Measurements from ENCODE around the gene H2AZ1.
"Not testable (repeated sequence)": the region's sequence is repeated elsewhere in the genome, so short reads cannot be mapped to it uniquely, and the experiment has no call there.

Gene H2AZ1

GRCh38 chr4:99949999-99950912, at the start of gene H2AZ1:
H2AZ1 (minus strand) TSS chr4:99950275; CDS start chr4:99950170, 105 bp downstream.
- DNase-seq (ENCODE audit: low read depth in 2 of 2, low spot score in 1 of 2), result peak; percentile 92 to 95

DNA sequence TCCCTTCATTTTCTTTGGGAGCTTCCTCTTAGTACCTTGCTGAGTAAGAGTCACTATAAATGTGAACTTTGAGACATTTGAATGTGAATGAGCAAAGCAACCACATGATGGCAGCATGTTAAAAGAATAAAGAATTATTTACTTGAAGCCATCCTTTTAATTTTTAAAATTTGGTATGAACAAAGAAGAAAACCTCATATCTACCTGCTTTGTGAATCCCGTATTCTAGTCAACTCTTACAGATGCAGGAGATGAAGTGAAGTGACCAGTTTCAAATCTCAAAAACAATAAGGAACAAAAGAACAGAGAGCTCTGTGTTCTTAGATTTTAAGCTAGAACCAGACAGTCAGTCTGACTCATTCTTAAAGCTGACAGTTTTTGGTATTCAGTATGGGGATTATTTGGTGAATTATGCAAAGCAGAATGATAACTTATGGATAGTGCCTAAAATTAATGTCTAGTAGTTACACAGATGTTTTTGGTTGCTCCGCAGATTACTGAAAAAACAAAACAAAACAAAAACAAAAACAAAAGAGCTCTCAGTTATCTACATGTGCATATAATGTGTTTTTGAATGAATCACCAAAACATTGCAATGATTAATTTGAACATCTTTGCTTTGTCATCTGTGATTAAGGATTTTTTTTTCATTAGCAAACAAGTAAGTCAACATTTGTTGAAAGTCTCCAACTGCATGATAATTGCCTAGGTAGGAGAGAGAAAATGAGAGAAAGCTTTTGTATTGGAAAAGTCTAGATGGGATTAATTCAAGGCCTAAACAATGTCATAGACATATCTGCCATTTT, 48.2 kb upstream of the H2AZ1 start:
- DNase-seq (ENCODE audit: low read depth in 2 of 2, low spot score in 1 of 2), result no peak

- no peak for DNase-seq (ENCODE audit: low read depth in 2 of 2, low spot score in 1 of 2)
Observed at GRCh38 chr4:99991741-99992140, 41.7 kb upstream of the H2AZ1 start.

GRCh38 chr4:99987681-99988080, 37.6 kb upstream of the H2AZ1 start:
- no peak for DNase-seq (ENCODE audit: low read depth in 2 of 2, low spot score in 1 of 2)

DNA sequence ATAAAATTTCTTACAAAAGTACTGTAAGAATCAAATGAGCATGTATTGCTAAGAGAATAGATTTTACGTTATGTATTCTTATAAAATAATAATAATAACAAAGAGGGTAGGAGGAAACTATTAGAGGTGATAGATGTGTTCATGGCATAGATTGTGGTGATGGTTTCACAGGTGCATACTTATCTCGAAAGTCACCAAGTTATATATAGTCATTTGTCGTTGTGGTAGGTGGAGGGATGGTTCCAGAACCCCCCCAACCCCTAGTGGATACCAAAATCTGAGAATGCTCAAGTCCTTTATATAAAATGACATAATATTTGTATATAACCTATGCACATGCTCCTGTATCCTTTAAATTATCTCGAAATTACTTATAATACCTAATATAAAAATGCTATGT, 36.7 kb upstream of the H2AZ1 start:
- DNase-seq (ENCODE audit: low read depth in 2 of 2, low spot score in 1 of 2), result no peak

DNA sequence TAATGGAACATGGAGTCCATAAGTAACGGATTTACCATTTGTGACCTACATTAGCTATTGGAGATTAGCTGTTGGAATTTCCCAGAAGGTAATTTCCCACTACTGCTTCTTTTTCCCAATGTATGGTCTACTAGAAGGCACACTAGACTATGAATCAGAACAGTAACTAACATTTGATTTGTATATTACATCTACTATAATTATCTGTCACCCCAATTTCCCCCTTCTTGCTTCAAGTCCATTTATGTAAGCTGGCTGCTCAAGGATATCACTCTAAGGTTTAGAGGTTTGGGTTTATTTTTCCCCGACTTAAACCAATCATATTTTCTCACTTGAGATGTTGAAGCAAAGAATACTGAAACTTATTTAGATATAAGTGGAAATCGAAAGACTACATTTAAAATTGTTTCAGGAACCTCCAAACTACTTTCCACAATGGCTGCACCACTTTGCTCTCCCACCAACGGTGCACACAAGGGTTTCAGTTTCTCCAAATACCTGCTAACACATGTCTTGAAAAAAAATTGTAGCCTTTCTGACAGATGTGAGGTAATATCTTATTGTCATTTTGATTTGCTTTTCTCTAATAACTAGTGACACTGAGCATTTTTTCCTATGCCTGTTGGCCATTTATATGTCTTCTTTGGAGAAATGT, 33.3 kb upstream of the H2AZ1 start:
- no peak for DNase-seq (ENCODE audit: low read depth in 2 of 2, low spot score in 1 of 2)

DNA sequence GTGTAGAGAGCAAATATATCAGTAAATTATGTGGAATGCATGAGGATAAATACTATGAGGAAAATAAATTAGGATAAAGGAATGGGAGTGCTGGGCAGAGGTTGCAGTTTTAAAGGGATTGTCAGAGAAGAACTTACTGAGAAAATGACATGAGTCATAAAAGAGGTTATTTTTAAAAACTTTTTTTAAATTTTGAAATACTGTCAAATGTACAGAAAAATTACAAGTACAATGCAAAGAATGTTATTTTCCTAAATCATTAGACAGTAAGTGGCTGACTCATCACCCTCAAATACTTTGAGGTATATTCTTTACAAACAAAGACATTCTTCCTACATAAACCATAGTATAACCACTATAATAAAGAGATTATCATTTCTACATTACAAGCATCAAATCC, 29.8 kb upstream of the H2AZ1 start:
- no peak for DNase-seq (ENCODE audit: low read depth in 2 of 2, low spot score in 1 of 2)

DNA sequence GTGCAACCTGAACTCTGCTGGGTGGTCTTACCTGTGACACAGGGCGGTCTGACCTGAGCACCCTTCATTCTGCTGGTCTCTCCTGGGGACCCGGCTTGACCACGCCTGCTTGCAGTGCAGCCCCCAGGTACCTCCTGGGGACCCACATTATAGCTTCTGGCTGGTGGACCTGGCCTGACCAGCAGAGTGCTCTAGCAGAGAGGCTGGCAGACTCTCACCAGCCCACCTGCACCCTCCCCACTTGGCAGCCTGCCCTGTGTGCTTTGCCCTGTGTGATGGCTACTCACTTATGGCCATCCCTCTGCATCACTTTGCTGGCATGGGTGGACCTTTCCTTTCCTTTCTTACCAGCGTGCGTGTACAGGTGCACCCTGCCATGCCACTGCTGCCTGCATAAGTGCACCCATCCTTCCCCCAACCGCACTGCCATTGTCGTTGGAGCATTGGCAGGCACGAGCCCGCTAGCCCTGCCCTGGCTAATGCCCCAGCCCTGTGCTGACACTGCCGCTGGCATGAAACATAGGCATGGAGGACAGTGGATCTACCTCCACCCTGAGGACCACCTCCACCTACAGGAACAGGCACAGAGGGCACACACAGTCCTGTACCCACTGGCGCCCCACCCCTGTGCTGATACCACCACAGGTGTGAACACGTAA, 21.5 kb upstream of the H2AZ1 start:
- no peak for DNase-seq (ENCODE audit: low read depth in 2 of 2, low spot score in 1 of 2)

DNA sequence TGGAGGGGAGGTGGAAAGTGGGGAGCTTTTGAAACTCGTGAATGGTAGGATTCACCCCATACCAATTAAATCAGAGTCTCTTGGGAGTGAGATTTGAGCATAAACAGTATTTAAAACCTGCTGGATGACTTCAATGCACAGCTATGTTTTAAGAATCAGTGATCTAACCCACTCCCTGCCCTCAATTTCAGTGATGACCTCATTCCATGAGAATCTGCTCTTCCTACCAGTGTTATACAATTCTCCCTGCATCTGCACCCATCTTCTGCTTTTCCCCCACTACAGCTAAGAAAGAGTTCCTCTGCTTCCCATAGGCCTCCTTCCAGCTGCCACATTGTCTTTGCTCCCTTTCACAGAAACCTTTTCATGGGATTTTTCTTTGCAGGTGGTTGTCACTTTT, 18.3 kb upstream of the H2AZ1 start:
- no peak for DNase-seq (ENCODE audit: low read depth in 2 of 2, low spot score in 1 of 2)

- DNase-seq (ENCODE audit: low read depth in 2 of 2, low spot score in 1 of 2), result no peak
Observed at GRCh38 chr4:99966692-99967091, 16.6 kb upstream of the H2AZ1 start.

DNA sequence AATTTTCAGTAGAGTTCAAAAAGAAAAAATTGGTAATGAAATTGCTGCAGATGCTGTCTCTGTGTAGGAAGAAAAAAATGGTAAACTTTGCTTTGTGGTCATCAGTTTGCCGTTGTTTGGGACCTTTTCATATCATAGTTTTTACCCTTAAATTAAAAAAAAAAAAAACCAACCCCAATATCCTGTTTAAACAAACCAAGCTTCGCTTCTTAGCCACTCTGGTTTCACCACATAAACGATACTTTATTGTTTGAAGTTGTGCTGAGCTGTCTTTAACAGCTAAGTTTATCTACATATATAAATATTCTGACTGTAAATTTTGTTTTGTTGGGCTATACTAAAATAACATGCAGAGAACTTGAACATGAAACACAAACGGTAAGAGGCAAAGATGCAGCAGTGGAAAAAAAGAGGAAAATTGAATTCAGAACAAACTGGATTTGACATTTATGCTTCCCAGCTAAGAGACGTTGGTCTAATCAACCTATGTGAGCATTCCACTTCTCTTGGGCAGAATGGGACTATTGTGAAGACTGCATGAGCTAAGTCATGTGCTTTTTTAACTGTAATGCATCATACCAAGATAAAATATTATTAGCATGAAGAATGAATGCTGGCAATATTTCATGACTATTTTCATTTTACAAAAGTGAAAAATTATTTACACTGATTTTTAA, 15.7 kb upstream of the H2AZ1 start:
- DNase-seq (ENCODE audit: low read depth in 2 of 2, low spot score in 1 of 2), result no peak

DNA sequence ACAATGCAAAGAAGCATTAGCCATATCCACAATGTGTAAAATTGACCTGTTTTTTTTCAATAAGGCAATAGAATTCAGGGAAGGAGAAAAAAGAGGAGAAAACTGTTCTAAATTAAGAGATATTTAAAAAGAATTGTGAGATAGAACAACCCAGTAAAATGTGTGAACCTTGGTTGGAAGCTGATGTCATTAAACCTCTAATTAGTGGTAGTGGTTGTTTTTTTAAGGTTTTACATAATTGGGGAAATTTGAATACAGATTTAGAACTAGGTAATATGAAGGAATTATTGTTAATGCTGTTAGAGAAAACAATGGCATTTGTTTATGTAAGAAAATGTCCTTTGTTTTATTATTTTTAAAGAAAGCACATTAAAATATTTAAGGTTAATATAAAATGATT, 15.1 kb upstream of the H2AZ1 start:
- DNase-seq (ENCODE audit: low read depth in 2 of 2, low spot score in 1 of 2), result no peak

- no peak for DNase-seq (ENCODE audit: low read depth in 2 of 2, low spot score in 1 of 2)
Observed at GRCh38 chr4:99961711-99962110, 11.6 kb upstream of the H2AZ1 start.

DNA sequence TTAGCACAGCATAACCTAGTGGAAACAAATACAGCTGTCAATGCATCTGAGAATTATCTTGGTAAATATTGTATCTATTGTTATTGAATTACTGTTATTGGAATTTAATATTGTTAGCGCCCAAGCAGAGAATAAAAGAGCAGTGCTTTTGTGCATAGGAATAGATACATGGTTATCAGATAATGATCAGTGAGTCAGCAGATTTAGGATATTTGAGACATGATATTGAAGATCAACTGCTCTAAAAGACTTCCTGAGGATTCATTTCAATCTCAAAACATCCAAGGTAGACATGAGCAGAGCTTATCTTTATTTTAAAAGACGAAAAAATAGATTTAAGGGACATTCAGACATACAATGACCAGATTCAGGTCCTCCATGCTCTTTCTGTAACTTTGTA, 10.6 kb upstream of the H2AZ1 start:
- DNase-seq (ENCODE audit: low read depth in 2 of 2, low spot score in 1 of 2), result no peak

- DNase-seq (ENCODE audit: low read depth in 2 of 2, low spot score in 1 of 2), result not testable (repeated sequence)
Observed at GRCh38 chr4:99958207-99958606, 8.1 kb upstream of the H2AZ1 start.

GRCh38 chr4:99950913-99951254, 809 bp upstream of the H2AZ1 start:
- DNase-seq (ENCODE audit: low read depth in 2 of 2, low spot score in 1 of 2), result no peak

GRCh38 chr4:99949034-99949998, 759 bp downstream of the H2AZ1 start:
- DNase-seq (ENCODE audit: low read depth in 2 of 2, low spot score in 1 of 2), result peak; percentile 75

GRCh38 chr4:99947608-99948007, 2.5 kb downstream of the H2AZ1 start:
- DNase-seq (ENCODE audit: low read depth in 2 of 2, low spot score in 1 of 2), result no peak

GRCh38 chr4:99947190-99947578, 2.9 kb downstream of the H2AZ1 start:
- no peak for DNase-seq (ENCODE audit: low read depth in 2 of 2, low spot score in 1 of 2)

All from stimulated activated CD8-positive, alpha-beta memory T cell treated with anti-CD3 and anti-CD28 coated beads, Interleukin-4, amount 100 ng/mL, for 4 hours (primary cell).